HepG2 (cell line): ENCODE results near the gene DDX24. TPM values are rescaled to one million over a fixed set of nuclear protein-coding genes. Genes with fewer than 3 reads are reported as not detected.

ENCODE experiments used
- ATAC-seq: fragments of 200-7000 bp; cut with Tn5 transposase; 3 replicates; pipeline ENCODE4 v1.9.1; 2020; ENCODE audit warnings: mild to moderate bottlenecking, moderate library complexity
- BruUV-seq: library from RNA; stranded (reverse); fragments of 400-500 nt; replicated peaks from 2 replicates; lab custom pipeline; 2021; lab: Mats Ljungman, UMichigan
- CTCF ChIA-PET: fragments of 300-600 bp; formaldehyde crosslinking; extraction: SDS; loops from one replicate; lab custom pipeline; 2021; ENCODE audit warnings: low total read pairs, inconsistent platforms, low intra/inter-chr PET ratio; lab: Yijun Ruan, JAX
- POLR2A ChIA-PET: fragments of 350-600 bp; sonication (Branson Sonifier 250); formaldehyde crosslinking; loops from one replicate; lab custom pipeline; 2020; ENCODE audit warnings: antibody characterized with exemption, inconsistent platforms; lab: Yijun Ruan, JAX
- DNase-seq: peaks from one replicate; pipeline ENCODE4 v3.0.0-alpha.2; 2015; ENCODE audit warnings: low spot score
- FAIRE-seq: peaks from 3 replicates; lab custom pipeline; 2011; peaks lifted over from hg19 to GRCh38; lab: Jason Lieb, UNC
- H2AFZ ChIP-seq: one replicate; pipeline ENCODE4 v1.6.1; 2011; ENCODE audit warnings: low read length, inconsistent platforms
- H3K27ac ChIP-seq: fragments of 300-600 bp; 3 replicates; pipeline ENCODE4 v1.8.0; 2011; ENCODE audit warnings: mixed run types, mild to moderate bottlenecking, mixed read lengths, low read length, inconsistent platforms; ENCODE audit not compliant: insufficient read depth; ENCODE audit errors: extremely low read length
- H3K27me3 ChIP-seq, 2 experiments: fragments of 200-600 bp in 1 of 2; 2 replicates in 1 of 2; 3 replicates in 1 of 2; pipeline versions ENCODE4 v1.6.0 to v1.8.0; 2011; ENCODE audit warnings: low read length in 2 of 2, mild to moderate bottlenecking in 2 of 2, moderate library complexity in 2 of 2, inconsistent platforms in 1 of 2; ENCODE audit not compliant: insufficient read depth in 2 of 2, control insufficient read depth in 1 of 2
- H3K36me3 ChIP-seq, 2 experiments: fragments of 200-600 bp in 1 of 2; replicated peaks in 1 of 2; 2 replicates in 1 of 2; 3 replicates in 1 of 2; pipeline versions ENCODE4 v1.5.1 to v1.8.0; 2011; ENCODE audit warnings: low read length in 2 of 2, inconsistent platforms in 1 of 2; ENCODE audit not compliant: insufficient read depth in 2 of 2, control insufficient read depth in 1 of 2
- H3K4me1 ChIP-seq: 2 replicates; pipeline ENCODE4 v1.5.1; 2012; ENCODE audit warnings: low read length, inconsistent platforms; ENCODE audit not compliant: insufficient read depth
- H3K4me2 ChIP-seq: 2 replicates; pipeline ENCODE4 v1.6.0; 2011; ENCODE audit warnings: low read depth, low read length, inconsistent platforms
- H3K4me3 ChIP-seq, 3 experiments: fragments of 200-600 bp in 1 of 3; sonication (generic), shearing (Covaris generic) in 1 of 3; replicated peaks in 1 of 3; 2 replicates each; pipeline ENCODE4 v1.5.1; 2011 to 2016; ENCODE audit warnings: low read length in 3 of 3, inconsistent platforms in 2 of 3, low read depth in 2 of 3, mild to moderate bottlenecking in 2 of 3, control low read depth in 1 of 3, mixed read lengths in 1 of 3; ENCODE audit not compliant: insufficient read depth in 1 of 3
- H3K79me2 ChIP-seq: one replicate; pipeline ENCODE4 v1.6.1; 2011; ENCODE audit warnings: low read length, inconsistent platforms; ENCODE audit not compliant: insufficient read depth
- H3K9ac ChIP-seq: 2 replicates; pipeline ENCODE4 v1.6.0; 2011; ENCODE audit warnings: mild to moderate bottlenecking, low read depth, low read length, inconsistent platforms; ENCODE audit not compliant: insufficient read depth
- H3K9me3 ChIP-seq: 2 replicates; pipeline ENCODE4 v1.5.1; 2012; ENCODE audit warnings: mild to moderate bottlenecking, low read length
- H4K20me1 ChIP-seq: 2 replicates; pipeline ENCODE4 v1.6.0; 2011; ENCODE audit warnings: inconsistent platforms, mild to moderate bottlenecking, low read length, moderate library complexity; ENCODE audit not compliant: insufficient read depth
- EEA1 ChIP-seq: sonication (generic); formaldehyde crosslinking; IDR thresholded peaks from 2 replicates; pipeline ENCODE4 v1.5.1; 2020; ENCODE audit warnings: mild to moderate bottlenecking, missing genetic modification reagents, borderline replicate concordance
- HNRNPK ChIP-seq: fragments of 200-400 bp; formaldehyde crosslinking; IDR thresholded peaks from 2 replicates; pipeline ENCODE4 v1.6.1; 2018; ENCODE audit warnings: low read length, low read depth, moderate library complexity, mild to moderate bottlenecking; ENCODE audit not compliant: poor library complexity, severe bottlenecking
- MAFK ChIP-seq, 2 experiments: IDR thresholded peaks in 1 of 2; conservative IDR thresholded peaks in 1 of 2; 2 replicates each; pipeline ENCODE4 v1.6.1; 2011; ENCODE audit warnings: improper control_type of control experiment in 2 of 2, low read length in 2 of 2
- NBN ChIP-seq: fragments of 450-650 bp; conservative IDR thresholded peaks from 2 replicates; pipeline ENCODE4 v1.6.1; 2017
- SNAPC2 ChIP-seq: sonication (generic); formaldehyde crosslinking; IDR thresholded peaks from 2 replicates; pipeline ENCODE4 v1.8.1; 2022; ENCODE audit warnings: mild to moderate bottlenecking, missing genetic modification reagents
- SOX5 ChIP-seq: IDR thresholded peaks from 2 replicates; pipeline ENCODE4 v1.6.1; 2016; ENCODE audit warnings: borderline replicate concordance
- ZNF552 ChIP-seq: sonication (generic); formaldehyde crosslinking; IDR thresholded peaks from 2 replicates; pipeline ENCODE4 v1.9.0; 2022; ENCODE audit warnings: missing genetic modification reagents, mild to moderate bottlenecking, borderline replicate concordance
- ZNF558 ChIP-seq: sonication (generic); formaldehyde crosslinking; IDR thresholded peaks from 2 replicates; pipeline ENCODE4 v1.9.0; 2022; ENCODE audit warnings: mild to moderate bottlenecking, missing genetic modification reagents, borderline replicate concordance
- ZNF644 ChIP-seq: IDR thresholded peaks from 2 replicates; pipeline ENCODE4 v1.6.1; 2016; ENCODE audit warnings: low read depth
- whole genome bisulfite sequencing: methylation state at CpG from one replicate; pipeline ENCODE4 v1.1.6; 2017; ENCODE audit warnings: low lambda C conversion rate; 5-methylcytosine and 5-hydroxymethylcytosine counted together
- in situ Hi-C: cut with HindIII; loops from 2 replicates; pipeline ENCODE4 v1.10.0; 2017; ENCODE audit warnings: low pct_unique_long_range_greater_than_20kb; ENCODE audit not compliant: extremely low pct_ligation_motif_present
- intact Hi-C: fragments of 100-400 bp; cut with micrococcal nuclease; formaldehyde crosslinking; loops from one replicate; pipeline ENCODE4 v1.10.0; 2022; ENCODE audit not compliant: unreplicated experiment
- polyA plus RNA-seq, 8 experiments: library from polyadenylated mRNA; depleted of rRNA in 3 of 8; stranded (reverse) in 7 of 8; unstranded in 1 of 8; fragments of >200 nt; fragmentation: Illumina TruSeq in 4 of 8; extraction: Trizol in 4 of 8; gene quantifications; 2 replicates each; pipeline versions ENCODE4 v1.2.1 to v1.2.3, GENCODE V29; 2011 to 2016; ENCODE audit warnings: low read depth in 4 of 8, missing spikeins in 1 of 8, mixed read lengths in 1 of 8; ENCODE audit not compliant: insufficient read depth in 1 of 8
- total RNA-seq, 5 experiments: library from RNA; depleted of rRNA; stranded (reverse); fragments of >200 nt; fragmentation: Illumina TruSeq; extraction: Trizol; gene quantifications; 2 replicates each; pipeline ENCODE4 v1.2.3, GENCODE V29; 2016; ENCODE audit warnings: low read depth in 1 of 5
- TF ChIP-seq, protein P1 (sequence below): sonication (generic); formaldehyde crosslinking; IDR thresholded peaks from 2 replicates; pipeline ENCODE4 v1.4.0; 2020; ENCODE audit warnings: missing genetic modification reagents
- TF ChIP-seq, protein P2 (sequence below): sonication (generic); formaldehyde crosslinking; IDR thresholded peaks from 2 replicates; pipeline ENCODE4 v1.5.0; 2020; ENCODE audit warnings: missing genetic modification reagents
- TF ChIP-seq, protein P3 (sequence below), 2 experiments: sonication (generic) in 1 of 2; formaldehyde crosslinking in 1 of 2; IDR thresholded peaks; 2 replicates each; pipeline versions ENCODE4 v1.4.0 to v1.6.1; 2016 to 2020; ENCODE audit warnings: borderline replicate concordance in 1 of 2, low read depth in 1 of 2, mild to moderate bottlenecking in 1 of 2, missing genetic modification reagents in 1 of 2

The DDX24 gene
- total and polyA plus RNA-seq, 2 of the 13 experiments (the other 11 are each of a cell fraction or from before 2014, with no cell fraction given), result 67.3 to 149 TPM

DNA sequence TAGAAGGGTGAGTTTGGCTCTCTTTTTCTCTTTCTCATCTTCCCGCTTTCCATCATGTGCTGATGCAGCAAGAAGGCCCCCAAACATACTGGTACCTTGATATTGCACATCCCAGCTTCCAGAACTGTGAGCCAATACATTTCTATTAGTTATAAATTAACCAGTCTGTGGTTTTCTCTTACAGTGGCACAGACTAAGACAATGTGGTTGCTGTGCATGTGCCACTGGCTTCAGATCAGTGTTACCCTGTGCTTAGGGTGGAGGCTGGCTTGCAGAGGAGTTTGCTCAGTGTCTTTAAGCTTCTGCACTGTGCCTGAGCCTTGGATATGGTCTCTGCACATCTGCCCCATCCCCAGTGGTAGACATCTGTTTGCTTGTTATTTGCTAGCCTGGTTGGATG, 42.9 kb upstream of the DDX24 start:
- no peaks in the 10 kb centered on the region for H3K9me3 ChIP-seq
- no peak overlapping the region for H2AFZ ChIP-seq
- no peak overlapping the region for H3K9ac ChIP-seq
- intact Hi-C loops, result no loop called here
- FAIRE-seq, result no peak
- CTCF ChIA-PET, result no interaction called here
- DNase-seq, result peak; percentile 16
- no peaks in the 10 kb centered on the region for H4K20me1 ChIP-seq
- BruUV-seq, result no TSS peak
- H3K79me2 ChIP-seq, result no peaks in the 10 kb centered on the region
- TF ChIP-seq, protein P1, sequence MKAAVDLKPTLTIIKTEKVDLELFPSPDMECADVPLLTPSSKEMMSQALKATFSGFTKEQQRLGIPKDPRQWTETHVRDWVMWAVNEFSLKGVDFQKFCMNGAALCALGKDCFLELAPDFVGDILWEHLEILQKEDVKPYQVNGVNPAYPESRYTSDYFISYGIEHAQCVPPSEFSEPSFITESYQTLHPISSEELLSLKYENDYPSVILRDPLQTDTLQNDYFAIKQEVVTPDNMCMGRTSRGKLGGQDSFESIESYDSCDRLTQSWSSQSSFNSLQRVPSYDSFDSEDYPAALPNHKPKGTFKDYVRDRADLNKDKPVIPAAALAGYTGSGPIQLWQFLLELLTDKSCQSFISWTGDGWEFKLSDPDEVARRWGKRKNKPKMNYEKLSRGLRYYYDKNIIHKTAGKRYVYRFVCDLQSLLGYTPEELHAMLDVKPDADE, result no peak
- TF ChIP-seq NBN (no peak), EEA1 (CRISPR knock-in tag) (no peak), ZNF552 (no peak), MAFK (conservative IDR thresholded peaks at IDR 0.05 in 1 of 2, IDR thresholded peaks at IDR 0.05 in 1 of 2; ENCODE audit: low read length in 2 of 2) (0 out of 4 replicates have a peak, but pooled peaks of 1 of the 2 experiments have one; percentile 13), SNAPC2 (CRISPR knock-in tag) (no peak), HNRNPK (no peak), SOX5 (CRISPR knock-in tag) (peak; percentile 41; the same call in 1 of the 2 replicates), ZNF558 (CRISPR knock-in tag) (no peak), ZNF644 (CRISPR knock-in tag) (no peak)
- TF ChIP-seq, protein P2, sequence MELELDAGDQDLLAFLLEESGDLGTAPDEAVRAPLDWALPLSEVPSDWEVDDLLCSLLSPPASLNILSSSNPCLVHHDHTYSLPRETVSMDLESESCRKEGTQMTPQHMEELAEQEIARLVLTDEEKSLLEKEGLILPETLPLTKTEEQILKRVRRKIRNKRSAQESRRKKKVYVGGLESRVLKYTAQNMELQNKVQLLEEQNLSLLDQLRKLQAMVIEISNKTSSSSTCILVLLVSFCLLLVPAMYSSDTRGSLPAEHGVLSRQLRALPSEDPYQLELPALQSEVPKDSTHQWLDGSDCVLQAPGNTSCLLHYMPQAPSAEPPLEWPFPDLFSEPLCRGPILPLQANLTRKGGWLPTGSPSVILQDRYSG, result no peak
- TF ChIP-seq, protein P3, sequence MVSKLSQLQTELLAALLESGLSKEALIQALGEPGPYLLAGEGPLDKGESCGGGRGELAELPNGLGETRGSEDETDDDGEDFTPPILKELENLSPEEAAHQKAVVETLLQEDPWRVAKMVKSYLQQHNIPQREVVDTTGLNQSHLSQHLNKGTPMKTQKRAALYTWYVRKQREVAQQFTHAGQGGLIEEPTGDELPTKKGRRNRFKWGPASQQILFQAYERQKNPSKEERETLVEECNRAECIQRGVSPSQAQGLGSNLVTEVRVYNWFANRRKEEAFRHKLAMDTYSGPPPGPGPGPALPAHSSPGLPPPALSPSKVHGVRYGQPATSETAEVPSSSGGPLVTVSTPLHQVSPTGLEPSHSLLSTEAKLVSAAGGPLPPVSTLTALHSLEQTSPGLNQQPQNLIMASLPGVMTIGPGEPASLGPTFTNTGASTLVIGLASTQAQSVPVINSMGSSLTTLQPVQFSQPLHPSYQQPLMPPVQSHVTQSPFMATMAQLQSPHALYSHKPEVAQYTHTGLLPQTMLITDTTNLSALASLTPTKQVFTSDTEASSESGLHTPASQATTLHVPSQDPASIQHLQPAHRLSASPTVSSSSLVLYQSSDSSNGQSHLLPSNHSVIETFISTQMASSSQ (IDR thresholded peaks at IDR 0.05; ENCODE audit: low read depth), result peak; percentile 36; the same call in 1 of the 2 replicates
- TF ChIP-seq, protein P3 (CRISPR knock-in tag; IDR thresholded peaks at IDR 0.05; ENCODE audit: borderline replicate concordance), result no peak
- peak; percentile 48; the same call in 2 of the 3 replicates for ATAC-seq
- no peak overlapping the region for H3K27ac ChIP-seq
- 90% methylated on average over 1 of the region's 1 CpG for WGBS
- H3K4me2 ChIP-seq, result no peak overlapping the region
- no peak overlapping the region for H3K4me3 ChIP-seq
- in situ Hi-C loops, result no loop called here
- POLR2A ChIA-PET, result no interaction called here
- no peaks in the 10 kb centered on the region for H3K36me3 ChIP-seq
- H3K27me3 ChIP-seq, result peaks cover 2 to 35% of the 10 kb centered on the region in 2 experiments
- H3K4me1 ChIP-seq, result peaks cover 16% of the 10 kb centered on the region
